DMS 273 (cell line): ENCODE results near the gene SYNJ2.

Source experiments
- DNase-seq: peaks from one replicate; lab custom pipeline; 2025; ENCODE audit not compliant: unreplicated experiment; lab: John Stamatoyannopoulos, UW

SYNJ2 gene

GRCh38 chr6:158076548-158076947 lies 94.9 kb downstream of the SYNJ2 start:
- DNase-seq, result no peak

- no peak for DNase-seq
Measured at GRCh38 chr6:158077676-158078075, 96.0 kb downstream of the SYNJ2 start.

GRCh38 chr6:158078320-158078719 lies 96.7 kb downstream of the SYNJ2 start:
- no peak for DNase-seq

- DNase-seq, result no peak
Measured at GRCh38 chr6:158080849-158081656, 99.4 kb downstream of the SYNJ2 start.

- no peak for DNase-seq
Measured at GRCh38 chr6:158081657-158081935, 99.9 kb downstream of the SYNJ2 start.

- DNase-seq, result no peak
Measured at GRCh38 chr6:158083455-158084325, 102.0 kb downstream of the SYNJ2 start.

GRCh38 chr6:158085261-158086053 lies 103.8 kb downstream of the SYNJ2 start:
- DNase-seq, result no peak

- no peak for DNase-seq
Measured at GRCh38 chr6:158086054-158086503, 104.4 kb downstream of the SYNJ2 start.

- no peak for DNase-seq
Measured at GRCh38 chr6:158086504-158087223, 105.0 kb downstream of the SYNJ2 start.

- DNase-seq, result no peak
Measured at GRCh38 chr6:158087224-158087867, 105.7 kb downstream of the SYNJ2 start.

GRCh38 chr6:158092806-158093205 lies 111.1 kb downstream of the SYNJ2 start:
- no peak for DNase-seq

- no peak for DNase-seq
Measured at GRCh38 chr6:158095031-158095430, 113.4 kb downstream of the SYNJ2 start.

GRCh38 chr6:158095671-158096070 lies 114.0 kb downstream of the SYNJ2 start:
- no peak for DNase-seq

GRCh38 chr6:158103228-158103627 lies 121.6 kb downstream of the SYNJ2 start:
- no peak for DNase-seq

GRCh38 chr6:158104696-158105095 lies 123.0 kb downstream of the SYNJ2 start:
- DNase-seq, result no peak

GRCh38 chr6:158109748-158110147 lies 128.1 kb downstream of the SYNJ2 start:
- DNase-seq, result no peak

GRCh38 chr6:158110986-158111385 lies 129.3 kb downstream of the SYNJ2 start:
- no peak for DNase-seq

- no peak for DNase-seq
Measured at GRCh38 chr6:158111987-158112386, 130.3 kb downstream of the SYNJ2 start.

- no peak for DNase-seq
Measured at GRCh38 chr6:158113802-158114201, 132.1 kb downstream of the SYNJ2 start.

GRCh38 chr6:158115102-158115501 lies 133.4 kb downstream of the SYNJ2 start:
- no peak for DNase-seq
